Body of pancreas (tissue), 4 donors: ENCODE data around the gene C2orf80.

Source experiments
- CTCF ChIP-seq, 7 experiments: fragments of 450-650 bp in 4 of 7; fragments of 200-600 bp in 3 of 7; sonication (generic) in 3 of 7; IDR thresholded peaks; one replicate each; pipeline ENCODE4 v1.5.1; 2016 to 2019; ENCODE audit warnings: antibody characterized with exemption in 7 of 7
- POLR2A ChIP-seq, 3 donors: fragments of 450-650 bp; IDR thresholded peaks; one replicate each; pipeline ENCODE4 v1.6.1; 2016; ENCODE audit warnings: antibody characterized with exemption in 3 of 3, mild to moderate bottlenecking in 2 of 3

GRCh38 chr2:208125251-208125650 lies 64.6 kb downstream of the C2orf80 start:
- TF ChIP-seq POLR2A (IDR thresholded peaks at IDR 0.05) (no peak), CTCF (IDR thresholded peaks at IDR 0.05) (no peak)
